PFSK-1 (cell line): ENCODE results near the gene HOATZ. TPM values are rescaled to one million over a fixed set of nuclear protein-coding genes. Genes with fewer than 3 reads are reported as not detected.

Experiments
- FOXP2 ChIP-seq: optimal IDR thresholded peaks from 2 replicates; pipeline ENCODE3; 2011; ENCODE audit warnings: borderline replicate concordance, control low read depth, inconsistent platforms; ENCODE audit not compliant: insufficient read depth; ENCODE audit errors: extremely low read length, extremely low read depth
- POLR2AphosphoS5 ChIP-seq: IDR thresholded peaks from 2 replicates; pipeline ENCODE4 v1.6.1; 2012; ENCODE audit warnings: low read depth, mild to moderate bottlenecking, control low read depth, low read length, moderate library complexity
- SIN3A ChIP-seq: IDR thresholded peaks from 2 replicates; pipeline ENCODE4 v1.6.1; 2012; ENCODE audit warnings: mild to moderate bottlenecking, low read length, moderate library complexity, borderline replicate concordance; ENCODE audit not compliant: insufficient read depth
- TAF1 ChIP-seq: IDR thresholded peaks from 2 replicates; pipeline ENCODE4 v1.6.1; 2012; ENCODE audit warnings: low read length, control low read depth, borderline replicate concordance; ENCODE audit not compliant: insufficient read depth
- polyA plus RNA-seq: library from polyadenylated mRNA; unstranded; fragments of >200 nt; gene quantifications from one replicate; pipeline ENCODE4 v1.2.1, GENCODE V29; 2012; ENCODE audit warnings: low read depth, missing spikeins; ENCODE audit not compliant: insufficient read length
- TF ChIP-seq, protein P1 (sequence below), 2 experiments: IDR thresholded peaks; 2 replicates each; pipeline versions ENCODE4 v1.6.1 to v1.8.0; 2011 to 2012; ENCODE audit warnings: low read depth in 2 of 2, low read length in 2 of 2, control low read depth in 1 of 2, inconsistent platforms in 1 of 2, mild to moderate bottlenecking in 1 of 2, moderate library complexity in 1 of 2; ENCODE audit not compliant: insufficient read depth in 1 of 2

The HOATZ gene
- not detected for polyA plus RNA-seq

DNA sequence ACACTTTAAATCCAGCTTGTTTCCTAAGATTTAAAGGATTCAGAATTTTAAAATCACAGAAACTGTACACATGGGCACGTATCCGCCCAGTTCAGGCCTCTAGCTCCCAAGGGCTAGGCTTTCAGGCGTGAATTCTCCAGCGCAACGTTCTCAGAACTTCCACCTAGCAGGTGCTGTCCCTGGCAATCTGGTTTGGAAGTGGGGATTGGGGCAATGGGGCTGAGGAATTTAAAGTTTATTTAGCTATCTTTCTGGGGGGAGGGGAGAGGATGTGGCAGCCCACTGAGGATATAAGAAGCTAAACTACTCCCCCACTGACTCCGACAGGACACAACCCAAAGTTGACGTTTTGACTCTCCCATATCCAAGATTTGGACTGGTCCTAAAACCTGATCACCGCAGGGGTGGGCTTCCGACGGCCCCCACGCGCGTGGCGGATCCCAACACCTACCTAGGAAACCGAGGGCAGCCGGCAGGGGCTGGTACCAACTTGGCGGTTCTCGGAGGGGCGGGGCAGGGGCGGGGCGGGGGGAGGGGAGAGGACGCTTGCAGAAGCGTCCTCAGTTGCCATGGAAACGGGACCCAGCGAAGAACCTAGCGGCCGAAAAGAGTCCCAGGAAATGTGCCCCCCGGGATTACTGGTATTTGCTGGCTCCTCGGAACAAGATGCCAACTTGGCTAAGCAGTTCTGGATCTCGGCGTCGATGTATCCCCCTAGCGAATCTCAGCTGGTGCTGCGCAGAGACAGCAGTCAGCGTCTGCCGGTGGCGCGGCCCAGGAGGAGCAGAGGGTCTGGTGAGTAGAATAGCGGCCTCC lies at the start of gene HOATZ:
TSS of gene HOATZ (plus strand) at position 563 of the 816 bp plus-strand sequence. CDS start at position 570, 7 bp downstream.
- TF ChIP-seq POLR2AphosphoS5 (no peak), SIN3A (no peak), FOXP2 (no peak), TAF1 (no peak)
- TF ChIP-seq, protein P1, sequence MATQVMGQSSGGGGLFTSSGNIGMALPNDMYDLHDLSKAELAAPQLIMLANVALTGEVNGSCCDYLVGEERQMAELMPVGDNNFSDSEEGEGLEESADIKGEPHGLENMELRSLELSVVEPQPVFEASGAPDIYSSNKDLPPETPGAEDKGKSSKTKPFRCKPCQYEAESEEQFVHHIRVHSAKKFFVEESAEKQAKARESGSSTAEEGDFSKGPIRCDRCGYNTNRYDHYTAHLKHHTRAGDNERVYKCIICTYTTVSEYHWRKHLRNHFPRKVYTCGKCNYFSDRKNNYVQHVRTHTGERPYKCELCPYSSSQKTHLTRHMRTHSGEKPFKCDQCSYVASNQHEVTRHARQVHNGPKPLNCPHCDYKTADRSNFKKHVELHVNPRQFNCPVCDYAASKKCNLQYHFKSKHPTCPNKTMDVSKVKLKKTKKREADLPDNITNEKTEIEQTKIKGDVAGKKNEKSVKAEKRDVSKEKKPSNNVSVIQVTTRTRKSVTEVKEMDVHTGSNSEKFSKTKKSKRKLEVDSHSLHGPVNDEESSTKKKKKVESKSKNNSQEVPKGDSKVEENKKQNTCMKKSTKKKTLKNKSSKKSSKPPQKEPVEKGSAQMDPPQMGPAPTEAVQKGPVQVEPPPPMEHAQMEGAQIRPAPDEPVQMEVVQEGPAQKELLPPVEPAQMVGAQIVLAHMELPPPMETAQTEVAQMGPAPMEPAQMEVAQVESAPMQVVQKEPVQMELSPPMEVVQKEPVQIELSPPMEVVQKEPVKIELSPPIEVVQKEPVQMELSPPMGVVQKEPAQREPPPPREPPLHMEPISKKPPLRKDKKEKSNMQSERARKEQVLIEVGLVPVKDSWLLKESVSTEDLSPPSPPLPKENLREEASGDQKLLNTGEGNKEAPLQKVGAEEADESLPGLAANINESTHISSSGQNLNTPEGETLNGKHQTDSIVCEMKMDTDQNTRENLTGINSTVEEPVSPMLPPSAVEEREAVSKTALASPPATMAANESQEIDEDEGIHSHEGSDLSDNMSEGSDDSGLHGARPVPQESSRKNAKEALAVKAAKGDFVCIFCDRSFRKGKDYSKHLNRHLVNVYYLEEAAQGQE (IDR thresholded peaks at IDR 0.05; ENCODE audit: insufficient read depth in 1 of 2, low read depth in 2 of 2, low read length in 2 of 2), result no peak

- TF ChIP-seq, protein P1 (IDR thresholded peaks at IDR 0.05; ENCODE audit: insufficient read depth in 1 of 2, low read depth in 2 of 2, low read length in 2 of 2), result no peak
- TF ChIP-seq FOXP2 (no peak), SIN3A (no peak), POLR2AphosphoS5 (no peak), TAF1 (no peak)
These were observed 49.2 kb upstream of the HOATZ start for GRCh38 chr11:111465400-111465799.

- TF ChIP-seq SIN3A (no peak), POLR2AphosphoS5 (no peak), TAF1 (no peak), FOXP2 (no peak)
These were observed 48.0 kb upstream of the HOATZ start for GRCh38 chr11:111466615-111467014.

DNA sequence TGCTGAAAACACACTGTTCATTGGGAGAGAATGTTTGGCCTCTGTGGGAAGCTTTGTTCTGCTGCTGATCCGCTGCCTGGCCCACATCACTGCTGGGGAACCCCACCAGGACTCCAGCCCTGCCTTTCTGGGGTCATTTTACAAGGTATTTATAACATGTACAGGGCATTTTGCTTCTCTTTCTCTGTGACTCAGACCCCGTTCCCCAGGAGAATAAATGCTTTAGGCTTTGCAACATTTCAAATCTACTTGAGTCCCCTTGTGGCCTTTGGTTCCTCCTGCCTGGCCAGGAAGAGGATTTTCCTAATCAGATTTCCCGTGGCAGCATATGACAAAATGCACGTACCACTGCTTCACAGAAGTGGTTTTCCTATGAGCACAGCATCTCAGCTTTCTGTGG lies 45.4 kb upstream of the HOATZ start:
- TF ChIP-seq TAF1 (no peak), SIN3A (no peak; the same call in 1 of the 2 replicates), FOXP2 (no peak), POLR2AphosphoS5 (no peak)
- TF ChIP-seq, protein P1 (IDR thresholded peaks at IDR 0.05; ENCODE audit: insufficient read depth in 1 of 2, low read depth in 2 of 2, low read length in 2 of 2), result peak in 1 of 2 experiments; percentile 50; a peak in 1 of 4 replicates

GRCh38 chr11:111472228-111472627 lies 42.4 kb upstream of the HOATZ start:
- no peak for TF ChIP-seq TAF1
- no peak for TF ChIP-seq FOXP2
- TF ChIP-seq, protein P1 (IDR thresholded peaks at IDR 0.05; ENCODE audit: insufficient read depth in 1 of 2, low read depth in 2 of 2, low read length in 2 of 2), result no peak
- no peak for TF ChIP-seq POLR2AphosphoS5
- no peak for TF ChIP-seq SIN3A
